Mesendoderm (in vitro differentiated cells): Measurements from ENCODE around the gene CELF5.

ENCODE experiments used
- DNase-seq: peaks from one replicate; pipeline ENCODE4 v3.0.0; 2013
- H2AK5ac ChIP-seq: 2 replicates; pipeline ENCODE4 v1.6.1; 2013; ENCODE audit warnings: low read length, inconsistent platforms
- H2BK120ac ChIP-seq: 2 replicates; pipeline ENCODE4 v1.6.1; 2013; ENCODE audit warnings: low read depth, mild to moderate bottlenecking, low read length, moderate library complexity, mixed read lengths
- H2BK15ac ChIP-seq: replicated peaks from 2 replicates; pipeline ENCODE4 v1.6.1; 2013; ENCODE audit warnings: low read depth, mild to moderate bottlenecking, moderate library complexity
- H2BK5ac ChIP-seq: 2 replicates; pipeline ENCODE4 v1.6.1; 2013; ENCODE audit warnings: low read length, inconsistent platforms
- H3K18ac ChIP-seq: 2 replicates; pipeline ENCODE4 v1.6.1; 2013; ENCODE audit warnings: mild to moderate bottlenecking, low read length, mixed read lengths
- H3K23ac ChIP-seq: one replicate; pipeline ENCODE4 v1.6.1; 2013; ENCODE audit warnings: low read length
- H3K27ac ChIP-seq: 2 replicates; pipeline ENCODE4 v1.5.1; 2013; ENCODE audit warnings: low read depth, mild to moderate bottlenecking, inconsistent platforms, low read length, moderate library complexity
- H3K27me3 ChIP-seq: 2 replicates; pipeline ENCODE4 v1.6.1; 2013; ENCODE audit warnings: low read length, control low read depth, mild to moderate bottlenecking, inconsistent platforms; ENCODE audit not compliant: insufficient read depth, poor library complexity
- H3K36me3 ChIP-seq: 2 replicates; pipeline ENCODE4 v1.6.1; 2013; ENCODE audit warnings: low read length, inconsistent platforms; ENCODE audit not compliant: control insufficient read depth, insufficient read depth
- H3K4ac ChIP-seq: one replicate; pipeline ENCODE4 v1.6.1; 2013; ENCODE audit warnings: low read depth, mild to moderate bottlenecking, low read length, moderate library complexity
- H3K4me1 ChIP-seq: 2 replicates; pipeline ENCODE4 v1.6.1; 2013; ENCODE audit warnings: low read depth, low read length, inconsistent platforms; ENCODE audit not compliant: control insufficient read depth
- H3K4me2 ChIP-seq: 2 replicates; pipeline ENCODE4 v1.6.1; 2013; ENCODE audit warnings: low read length
- H3K4me3 ChIP-seq: 2 replicates; pipeline ENCODE4 v1.5.1; 2013; ENCODE audit warnings: mild to moderate bottlenecking, low read length
- H3K56ac ChIP-seq: one replicate; pipeline ENCODE4 v1.6.1; 2013; ENCODE audit warnings: low read length
- H3K79me1 ChIP-seq: 2 replicates; pipeline ENCODE4 v1.6.1; 2013; ENCODE audit warnings: low read length, inconsistent platforms
- H3K79me2 ChIP-seq: 2 replicates; pipeline ENCODE4 v1.6.1; 2013; ENCODE audit warnings: mild to moderate bottlenecking, low read length; ENCODE audit not compliant: control insufficient read depth, insufficient read depth
- H3K9ac ChIP-seq: 2 replicates; pipeline ENCODE4 v1.6.1; 2013; ENCODE audit warnings: low read length, inconsistent platforms
- H4K5ac ChIP-seq: one replicate; pipeline ENCODE4 v1.6.1; 2013; ENCODE audit warnings: low read length
- H4K8ac ChIP-seq: one replicate; pipeline ENCODE4 v1.6.1; 2013; ENCODE audit warnings: low read depth, mild to moderate bottlenecking, control low read depth, low read length, moderate library complexity
- WGBS: extraction: QIAGEN DNeasy Blood & Tissue Kit; methylation state at CpG from one replicate; pipeline ENCODE4 v1.1.7; 2013; ENCODE audit warnings: low lambda C conversion rate, missing lambda C conversion rate; ENCODE audit not compliant: insufficient coverage; ENCODE audit errors: extremely low coverage; 5-methylcytosine and 5-hydroxymethylcytosine counted together

CELF5 gene

GRCh38 chr19:3336351-3336679 lies 111.9 kb downstream of the CELF5 start:
- H3K36me3 ChIP-seq: no peaks in the 10 kb centered on the region
- no peak overlapping the region for H2BK120ac ChIP-seq
- no peak for DNase-seq
- H3K79me1 ChIP-seq: no peaks in the 10 kb centered on the region
- no peak overlapping the region for H3K56ac ChIP-seq
- H4K8ac ChIP-seq: no peak overlapping the region
- no peaks in the 10 kb centered on the region for H3K27me3 ChIP-seq
- no peak overlapping the region for H4K5ac ChIP-seq
- H3K23ac ChIP-seq: no peak overlapping the region
- no peak overlapping the region for H2AK5ac ChIP-seq
- H3K79me2 ChIP-seq: no peaks in the 10 kb centered on the region
- H2BK15ac ChIP-seq: no peak overlapping the region
- no peak overlapping the region for H3K9ac ChIP-seq
- no peak overlapping the region for H3K4me2 ChIP-seq
- H3K4me3 ChIP-seq: no peak overlapping the region
- H2BK5ac ChIP-seq: no peak overlapping the region
- no peak overlapping the region for H3K27ac ChIP-seq
- no peaks in the 10 kb centered on the region for H3K4me1 ChIP-seq
- WGBS: no CpG with 5 or more reads among the region's 5 CpGs
- H3K4ac ChIP-seq: no peak overlapping the region
- no peak overlapping the region for H3K18ac ChIP-seq

- no peak overlapping the region for H3K23ac ChIP-seq
- WGBS: no CpG with 5 or more reads among the region's 22 CpGs
- H3K4me3 ChIP-seq: no peak overlapping the region
- H3K27me3 ChIP-seq: no peaks in the 10 kb centered on the region
- H3K79me1 ChIP-seq: no peaks in the 10 kb centered on the region
- no peak overlapping the region for H3K56ac ChIP-seq
- H4K8ac ChIP-seq: no peak overlapping the region
- H3K79me2 ChIP-seq: no peaks in the 10 kb centered on the region
- H3K18ac ChIP-seq: no peak overlapping the region
- H2BK120ac ChIP-seq: no peak overlapping the region
- H3K9ac ChIP-seq: no peak overlapping the region
- no peak overlapping the region for H3K4ac ChIP-seq
- H3K27ac ChIP-seq: no peak overlapping the region
- H2BK15ac ChIP-seq: no peak overlapping the region
- no peaks in the 10 kb centered on the region for H3K36me3 ChIP-seq
- H3K4me1 ChIP-seq: no peaks in the 10 kb centered on the region
- no peak overlapping the region for H3K4me2 ChIP-seq
- H2BK5ac ChIP-seq: no peak overlapping the region
- H4K5ac ChIP-seq: no peak overlapping the region
- DNase-seq: no peak
- H2AK5ac ChIP-seq: no peak overlapping the region
Observed at GRCh38 chr19:3336680-3337523, 112.4 kb downstream of the CELF5 start.

GRCh38 chr19:3338541-3339181 lies 114.2 kb downstream of the CELF5 start:
- H3K27me3 ChIP-seq: no peaks in the 10 kb centered on the region
- no peak for DNase-seq

GRCh38 chr19:3340340-3340739 lies 115.9 kb downstream of the CELF5 start:
- H3K79me1 ChIP-seq: no peaks in the 10 kb centered on the region
- H3K9ac ChIP-seq: no peak overlapping the region
- H2AK5ac ChIP-seq: no peak overlapping the region
- DNase-seq: no peak
- no peak overlapping the region for H2BK5ac ChIP-seq
- H2BK120ac ChIP-seq: no peak overlapping the region
- no peak overlapping the region for H4K8ac ChIP-seq
- no peaks in the 10 kb centered on the region for H3K27me3 ChIP-seq
- no peak overlapping the region for H3K23ac ChIP-seq
- H3K36me3 ChIP-seq: no peaks in the 10 kb centered on the region
- H3K4me2 ChIP-seq: no peak overlapping the region
- WGBS: no CpG with 5 or more reads among the region's 11 CpGs
- no peak overlapping the region for H3K4me3 ChIP-seq
- H3K56ac ChIP-seq: no peak overlapping the region
- no peak overlapping the region for H3K18ac ChIP-seq
- no peak overlapping the region for H4K5ac ChIP-seq
- H2BK15ac ChIP-seq: no peak overlapping the region
- H3K79me2 ChIP-seq: no peaks in the 10 kb centered on the region
- no peaks in the 10 kb centered on the region for H3K4me1 ChIP-seq
- no peak overlapping the region for H3K27ac ChIP-seq
- H3K4ac ChIP-seq: no peak overlapping the region

More at GRCh38 chr19:3338541-3339181, 114.2 kb downstream of the CELF5 start:
- H3K36me3 ChIP-seq: no peaks in the 10 kb centered on the region
- no peak overlapping the region for H2BK120ac ChIP-seq
- H3K4me2 ChIP-seq: no peak overlapping the region
- H3K23ac ChIP-seq: no peak overlapping the region
- H4K8ac ChIP-seq: no peak overlapping the region
- no CpG with 5 or more reads among the region's 12 CpGs for WGBS
- H3K4me1 ChIP-seq: no peaks in the 10 kb centered on the region
- H3K79me2 ChIP-seq: no peaks in the 10 kb centered on the region
- no peak overlapping the region for H3K27ac ChIP-seq
- no peak overlapping the region for H3K9ac ChIP-seq
- H3K4me3 ChIP-seq: no peak overlapping the region
- H3K56ac ChIP-seq: no peak overlapping the region
- no peak overlapping the region for H3K4ac ChIP-seq
- no peak overlapping the region for H2AK5ac ChIP-seq
- H2BK5ac ChIP-seq: no peak overlapping the region
- H3K79me1 ChIP-seq: no peaks in the 10 kb centered on the region
- no peak overlapping the region for H4K5ac ChIP-seq
- no peak overlapping the region for H2BK15ac ChIP-seq
- H3K18ac ChIP-seq: no peak overlapping the region

- no CpG with 5 or more reads among the region's 9 CpGs for WGBS
- no peak overlapping the region for H2BK5ac ChIP-seq
Observed at GRCh38 chr19:3342246-3342645, 117.8 kb downstream of the CELF5 start.

More at GRCh38 chr19:3342246-3342645, 117.8 kb downstream of the CELF5 start:
- no peak overlapping the region for H3K23ac ChIP-seq
- no peak overlapping the region for H3K4ac ChIP-seq
- H3K4me2 ChIP-seq: no peak overlapping the region
- H3K27me3 ChIP-seq: no peaks in the 10 kb centered on the region
- no peak overlapping the region for H4K8ac ChIP-seq
- H3K4me1 ChIP-seq: no peaks in the 10 kb centered on the region
- no peak overlapping the region for H2BK120ac ChIP-seq
- no peak overlapping the region for H3K18ac ChIP-seq
- no peak overlapping the region for H2AK5ac ChIP-seq
- H3K27ac ChIP-seq: no peak overlapping the region
- H4K5ac ChIP-seq: no peak overlapping the region
- no peaks in the 10 kb centered on the region for H3K79me1 ChIP-seq
- H3K56ac ChIP-seq: no peak overlapping the region
- no peak overlapping the region for H3K9ac ChIP-seq
- no peak overlapping the region for H3K4me3 ChIP-seq
- H3K79me2 ChIP-seq: no peaks in the 10 kb centered on the region
- DNase-seq: no peak
- no peak overlapping the region for H2BK15ac ChIP-seq
- no peaks in the 10 kb centered on the region for H3K36me3 ChIP-seq
